Adrenal gland (tissue), 12 donors: ENCODE results near the gene FOCAD. TPM values are rescaled to one million over a fixed set of nuclear protein-coding genes. Genes with fewer than 3 reads are reported as not detected.
"Not testable (repeated sequence)": the region's sequence is repeated elsewhere in the genome, so short reads cannot be mapped to it uniquely, and the experiment has no call there.

Experiments
- DNase-seq, 7 donors: peaks; one replicate each; pipeline ENCODE4 v3.0.0-alpha.2; 2019 to 2020
- H3K27ac ChIP-seq, 5 donors: fragments of 200-600 bp; sonication (generic) in 4 of 5; 1 replicate in 3 of 5; 2 replicates in 2 of 5; pipeline versions ENCODE4 v1.5.1 to v1.8.0; 2016 to 2020; ENCODE audit warnings: mild to moderate bottlenecking in 1 of 5
- H3K27me3 ChIP-seq: fragments of 200-600 bp; 2 replicates; pipeline ENCODE4 v1.8.0; 2021
- H3K36me3 ChIP-seq, 2 donors: fragments of 200-600 bp; replicated peaks in 1 of 2; 1 replicate in 1 of 2; 2 replicates in 1 of 2; pipeline versions ENCODE4 v1.5.1 to v1.8.0; 2018 to 2022
- H3K4me1 ChIP-seq, 2 donors: fragments of 200-600 bp; replicated peaks in 1 of 2; 1 replicate in 1 of 2; 2 replicates in 1 of 2; pipeline versions ENCODE4 v1.5.1 to v1.8.0; 2018 to 2021
- H3K4me3 ChIP-seq, 4 donors: fragments of 200-600 bp; sonication (generic) in 3 of 4; one replicate each; pipeline ENCODE4 v1.5.1; 2016 to 2018
- H3K9me3 ChIP-seq, 3 donors: fragments of 200-600 bp; sonication (generic) in 1 of 3; replicated peaks in 1 of 3; 1 replicate in 2 of 3; 2 replicates in 1 of 3; pipeline versions ENCODE4 v1.5.1 to v1.8.0; 2016 to 2021
- POLR2A ChIP-seq, 2 donors: fragments of 450-650 bp; IDR thresholded peaks; one replicate each; pipeline ENCODE4 v1.6.1; 2017; ENCODE audit warnings: antibody characterized with exemption in 2 of 2, mild to moderate bottlenecking in 2 of 2, moderate library complexity in 1 of 2
- WGBS, 4 donors: extraction: QIAGEN DNeasy Blood & Tissue Kit in 2 of 4; methylation state at CpG; one replicate each; pipeline versions ENCODE4 v1.1.5 to v1.1.7; 2013 to 2017; 5-methylcytosine and 5-hydroxymethylcytosine counted together
- intact Hi-C, 2 donors: fragments of 100-400 bp; cut with DNase I; formaldehyde crosslinking; loops; one replicate each; pipeline versions ENCODE4 v1.14.1 to v1.15.0; 2022 to 2023
- polyA plus RNA-seq, 3 donors: library from polyadenylated mRNA; stranded (reverse); fragments of 200-250 nt in 2 of 3; fragments of 350-450 nt in 1 of 3; fragmentation: Illumina TruSeq in 1 of 3; extraction: RNeasy Lipid Tissue Mini Kit (QIAGEN cat#74804) in 1 of 3; gene quantifications; one replicate each; pipeline ENCODE4 v1.2.3, GENCODE V29; 2013 to 2014
- total RNA-seq, 9 donors: library from RNA; depleted of rRNA in 4 of 9; stranded (reverse); fragments of >200 nt in 4 of 9; fragments of 120-200 nt in 1 of 9; fragmentation: NEBNext Ultra II Directional in 1 of 9; extraction: Animal tissue kit (Norgen Biotek cat#: 25700) in 1 of 9; gene quantifications; one replicate each; pipeline versions ENCODE4 v1.1.0 to v1.2.4, GENCODE V29; 2013 to 2023
- TF ChIP-seq, protein P1 (sequence below), 6 experiments: fragments of 450-650 bp in 4 of 6; fragments of 200-600 bp in 2 of 6; sonication (generic) in 1 of 6; IDR thresholded peaks; 1 replicate in 5 of 6; 2 replicates in 1 of 6; pipeline versions ENCODE4 v1.5.1 to v1.8.0; 2016 to 2021; ENCODE audit warnings: antibody characterized with exemption in 6 of 6, mild to moderate bottlenecking in 2 of 6, moderate library complexity in 1 of 6
- donor health status: healthy with polysubstance abuse.
- donor health status: Bipolar disorder and iron deficiency.
- donor health status: DM: yes; HTN: yes; CAD: no.
- donor health status: DM: no; HTN: no; CAD: no.
- donor health status: DM: no; HTN: no; CAD: no.
- donor health status: DM: yes; HTN: yes; CAD: no.

Gene FOCAD
- total and polyA plus RNA-seq, 12 donors = 20.5 to 134 (median 59.7) TPM

DNA sequence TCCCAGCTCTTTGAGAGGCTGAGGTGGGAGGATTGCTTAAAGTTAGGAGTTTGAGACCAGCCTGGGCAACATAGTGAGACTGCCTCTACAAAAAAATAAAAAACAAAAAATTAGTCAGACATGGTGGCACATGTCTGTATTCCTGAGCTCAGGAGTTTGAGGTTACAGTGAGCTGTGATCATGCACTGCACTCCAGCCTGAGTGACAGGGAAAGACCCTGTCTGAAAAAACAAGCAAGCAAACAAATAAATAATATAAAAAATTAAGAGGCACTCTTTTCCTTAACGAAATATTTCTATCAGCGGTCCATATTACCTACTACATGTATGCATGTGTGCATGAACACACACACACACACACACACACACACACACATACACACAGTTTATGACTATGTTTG lies 20.9 kb upstream of the FOCAD start:
- H3K27ac ChIP-seq = no peak overlapping the region
- no peak for DNase-seq
- no peaks in the 10 kb centered on the region for H3K4me1 ChIP-seq
- H3K9me3 ChIP-seq = no peaks in the 10 kb centered on the region
- H3K27me3 ChIP-seq = no peaks in the 10 kb centered on the region
- no peaks in the 10 kb centered on the region for H3K36me3 ChIP-seq
- intact Hi-C loops = no loop called here
- H3K4me3 ChIP-seq = no peak overlapping the region
- 94 to 96% (median 94%) methylated on average over 2 of the region's 2 CpGs for WGBS, 4 donors
- TF ChIP-seq, protein P1, sequence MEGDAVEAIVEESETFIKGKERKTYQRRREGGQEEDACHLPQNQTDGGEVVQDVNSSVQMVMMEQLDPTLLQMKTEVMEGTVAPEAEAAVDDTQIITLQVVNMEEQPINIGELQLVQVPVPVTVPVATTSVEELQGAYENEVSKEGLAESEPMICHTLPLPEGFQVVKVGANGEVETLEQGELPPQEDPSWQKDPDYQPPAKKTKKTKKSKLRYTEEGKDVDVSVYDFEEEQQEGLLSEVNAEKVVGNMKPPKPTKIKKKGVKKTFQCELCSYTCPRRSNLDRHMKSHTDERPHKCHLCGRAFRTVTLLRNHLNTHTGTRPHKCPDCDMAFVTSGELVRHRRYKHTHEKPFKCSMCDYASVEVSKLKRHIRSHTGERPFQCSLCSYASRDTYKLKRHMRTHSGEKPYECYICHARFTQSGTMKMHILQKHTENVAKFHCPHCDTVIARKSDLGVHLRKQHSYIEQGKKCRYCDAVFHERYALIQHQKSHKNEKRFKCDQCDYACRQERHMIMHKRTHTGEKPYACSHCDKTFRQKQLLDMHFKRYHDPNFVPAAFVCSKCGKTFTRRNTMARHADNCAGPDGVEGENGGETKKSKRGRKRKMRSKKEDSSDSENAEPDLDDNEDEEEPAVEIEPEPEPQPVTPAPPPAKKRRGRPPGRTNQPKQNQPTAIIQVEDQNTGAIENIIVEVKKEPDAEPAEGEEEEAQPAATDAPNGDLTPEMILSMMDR (IDR thresholded peaks at IDR 0.05) = no peak
- TF ChIP-seq POLR2A (IDR thresholded peaks at IDR 0.05) = no peak

- Histone ChIP-seq H3K4me3 (no peak overlapping the region), H3K36me3 (no peaks in the 10 kb centered on the region), H3K27ac (no peak overlapping the region), H3K27me3 (no peaks in the 10 kb centered on the region), H3K4me1 (no peaks in the 10 kb centered on the region), H3K9me3 (no peaks in the 10 kb centered on the region)
- intact Hi-C loops = no loop called here
- WGBS, 4 donors = 93 to 98% (median 96%) methylated on average over 3 of the region's 3 CpGs
- no peak for DNase-seq
- no peak for TF ChIP-seq POLR2A (IDR thresholded peaks at IDR 0.05)
- TF ChIP-seq, protein P1 (IDR thresholded peaks at IDR 0.05) = no peak
Measured at GRCh38 chr9:20664501-20664900, 19.6 kb upstream of the FOCAD start.

GRCh38 chr9:20670395-20670794 lies 13.7 kb upstream of the FOCAD start:
- TF ChIP-seq POLR2A (IDR thresholded peaks at IDR 0.05) = no peak
- TF ChIP-seq, protein P1 (IDR thresholded peaks at IDR 0.05) = no peak
- Histone ChIP-seq H3K27ac (no peak overlapping the region), H3K4me3 (no peak overlapping the region), H3K36me3 (no peaks in the 10 kb centered on the region), H3K27me3 (no peaks in the 10 kb centered on the region), H3K9me3 (no peaks in the 10 kb centered on the region), H3K4me1 (no peaks in the 10 kb centered on the region)
- DNase-seq = no peak
- intact Hi-C loops = loop anchor here in 1 of 2 donors (10.0 kb wide), 1 partner anchor 46 kb away; the partner anchor contains the start of gene MLLT3
- WGBS, 4 donors = 60 to 80% (median 65%) methylated on average over 6 of the region's 6 CpGs

- Histone ChIP-seq H3K4me1 (no peaks in the 10 kb centered on the region), H3K9me3 (no peaks in the 10 kb centered on the region), H3K36me3 (no peaks in the 10 kb centered on the region), H3K27ac (no peak overlapping the region), H3K4me3 (no peak overlapping the region), H3K27me3 (no peaks in the 10 kb centered on the region)
- DNase-seq = no peak
- intact Hi-C loops = loop anchor here in 1 of 2 donors (10.0 kb wide), 1 partner anchor 47 kb away; the partner anchor contains the start of gene MLLT3
- WGBS, 4 donors = 59 to 90% (median 82%) methylated on average over 4 of the region's 4 CpGs
- TF ChIP-seq POLR2A (IDR thresholded peaks at IDR 0.05) = no peak
- TF ChIP-seq, protein P1 (IDR thresholded peaks at IDR 0.05) = no peak
Measured at GRCh38 chr9:20671635-20672034, 12.4 kb upstream of the FOCAD start.

DNA sequence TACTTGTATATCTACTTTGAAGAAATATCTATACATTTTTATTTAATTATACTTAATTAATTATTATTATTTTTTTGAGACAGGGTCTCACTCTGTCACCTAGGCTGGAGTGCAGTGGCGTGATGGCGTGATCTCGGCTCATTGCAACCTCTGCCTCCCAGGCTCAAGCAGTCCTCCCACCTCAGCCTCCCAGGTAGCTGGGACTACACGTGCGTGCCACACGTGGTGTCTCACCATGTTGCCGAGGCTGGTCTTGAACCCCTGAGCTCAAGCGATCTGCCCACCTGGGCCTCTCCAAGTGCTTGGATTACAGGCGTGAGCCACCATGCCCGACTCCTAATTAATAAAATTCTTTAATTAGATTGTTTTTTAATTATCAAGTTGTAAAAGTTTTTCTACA lies 10.5 kb upstream of the FOCAD start:
- WGBS, 4 donors = 95 to 100% (median 97%) methylated on average over 10 of the region's 10 CpGs
- DNase-seq, H3K36me3 ChIP-seq, H3K4me1 ChIP-seq, H3K9me3 ChIP-seq, H3K27me3 ChIP-seq, H3K4me3 ChIP-seq, H3K27ac ChIP-seq: not testable (repeated sequence)
- intact Hi-C loops = loop anchor here in 1 of 2 donors (10.0 kb wide), 1 partner anchor 49 kb away; the partner anchor contains the start of gene MLLT3
